Bone marrow (tissue), 2 donors: ENCODE results near the gene DCDC1.

ENCODE experiments used
- DNase-seq, 2 donors: peaks; one replicate each; lab custom pipeline; 2025; lab: John Stamatoyannopoulos, UW

Gene DCDC1

DNA sequence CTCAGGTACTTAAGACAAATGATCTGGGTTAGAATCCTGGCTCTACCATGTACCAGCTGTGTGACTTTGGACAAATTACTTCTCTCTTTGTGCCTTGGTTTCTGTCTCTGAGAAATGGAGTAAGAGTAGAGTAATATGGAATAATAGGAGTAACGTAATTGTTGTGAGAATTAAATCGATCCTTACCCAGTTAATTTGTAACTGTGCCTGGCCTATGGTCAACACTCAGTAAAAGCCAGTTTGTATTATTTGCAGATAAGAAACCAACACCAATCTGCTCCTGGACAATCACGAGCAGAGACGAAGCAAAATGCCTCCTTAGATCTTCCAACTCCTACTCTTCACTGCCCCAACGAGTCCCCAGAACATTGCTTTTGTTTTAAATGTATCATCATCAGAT, 266.7 kb downstream of the DCDC1 start:
- DNase-seq = no peak

- no peak for DNase-seq
Measured at GRCh38 chr11:31102316-31102715, 267.2 kb downstream of the DCDC1 start.

DNA sequence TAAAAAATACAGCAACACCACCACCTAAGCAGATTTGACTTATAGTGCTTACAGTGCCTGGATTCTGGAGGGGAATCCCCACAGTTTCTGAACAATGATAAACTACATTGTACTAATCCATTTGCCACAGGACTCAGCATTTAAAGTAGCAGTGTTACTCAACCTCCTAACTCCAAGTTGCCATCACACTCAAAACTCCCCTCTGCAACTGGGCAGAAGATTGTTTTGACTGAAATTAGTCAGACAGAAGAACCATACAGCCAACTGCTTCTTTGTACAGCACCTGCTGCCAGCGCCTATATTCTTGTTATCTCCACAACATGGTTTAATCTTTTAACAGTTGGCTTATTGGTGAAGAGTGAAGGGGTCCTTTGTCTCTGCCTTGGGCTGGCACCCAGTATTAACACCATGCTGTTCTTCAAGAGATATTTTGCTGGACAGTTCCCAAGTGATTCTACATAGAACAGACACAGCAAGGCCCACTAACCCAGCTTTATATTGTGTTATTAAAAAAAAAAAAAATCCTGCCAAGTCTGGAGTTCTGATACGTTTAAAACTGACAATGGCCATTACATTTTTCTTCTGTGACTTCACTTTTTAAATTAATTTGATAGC, 273.2 kb downstream of the DCDC1 start:
- no peak for DNase-seq

GRCh38 chr11:31092638-31093037, 276.9 kb downstream of the DCDC1 start:
- no peak for DNase-seq

DNA sequence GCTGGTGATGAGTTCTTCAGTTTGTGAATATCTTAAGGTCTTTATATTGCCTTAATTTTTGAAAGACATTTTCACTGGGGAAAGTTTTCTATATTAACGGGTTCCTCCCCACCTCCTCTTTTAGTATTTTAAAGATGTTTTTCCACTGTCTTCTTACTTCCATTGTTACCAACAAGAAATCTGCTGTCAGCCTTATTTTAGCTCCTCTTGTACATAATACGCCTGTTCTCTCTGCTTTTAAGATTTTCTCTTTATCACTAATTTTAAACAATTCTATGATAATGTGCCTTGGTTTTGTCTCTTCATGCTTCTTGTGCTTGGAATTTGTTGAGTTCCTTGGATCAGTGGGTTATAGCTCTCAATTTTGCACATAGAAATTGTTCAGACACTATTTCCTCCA, 280.4 kb downstream of the DCDC1 start:
- no peak for DNase-seq

GRCh38 chr11:31069447-31070205, 299.9 kb downstream of the DCDC1 start:
- no peak for DNase-seq

- no peak for DNase-seq
Measured at GRCh38 chr11:31060880-31061279, 308.7 kb downstream of the DCDC1 start.

GRCh38 chr11:31059529-31059928, 310.0 kb downstream of the DCDC1 start:
- DNase-seq = no peak

GRCh38 chr11:31050061-31050765, 319.3 kb downstream of the DCDC1 start:
- no peak for DNase-seq

GRCh38 chr11:31045335-31045734, 324.2 kb downstream of the DCDC1 start:
- DNase-seq = no peak

- no peak for DNase-seq
Measured at GRCh38 chr11:31030138-31030792, 339.3 kb downstream of the DCDC1 start.

- no peak for DNase-seq
Measured at GRCh38 chr11:31026315-31026714, 343.2 kb downstream of the DCDC1 start.

- DNase-seq = no peak
Measured at GRCh38 chr11:31022080-31022479, 347.5 kb downstream of the DCDC1 start.

- no peak for DNase-seq
Measured at GRCh38 chr11:31019786-31020185, 349.8 kb downstream of the DCDC1 start.

- no peak for DNase-seq
Measured at GRCh38 chr11:31005202-31005601, 364.3 kb downstream of the DCDC1 start.

GRCh38 chr11:31001427-31001826, 368.1 kb downstream of the DCDC1 start:
- no peak for DNase-seq

DNA sequence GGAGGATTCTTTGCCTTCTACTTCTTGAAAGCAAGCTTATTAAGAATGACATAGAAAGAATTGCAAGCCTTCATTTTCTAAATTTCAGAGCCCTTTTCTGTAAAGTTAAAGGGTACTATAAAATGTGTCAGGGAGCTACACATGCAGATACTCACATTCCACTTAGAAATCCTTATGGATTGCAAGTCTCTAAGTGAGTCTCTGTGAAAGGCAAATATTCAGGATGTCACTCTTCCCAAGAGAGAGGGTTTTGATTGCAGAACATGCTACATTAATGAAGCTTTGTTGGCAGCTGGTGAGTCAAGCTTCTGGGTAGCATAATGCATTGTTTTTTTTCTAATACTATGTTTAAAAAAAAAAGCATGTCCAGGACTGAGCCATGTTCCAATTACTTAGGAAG, 369.2 kb downstream of the DCDC1 start:
- no peak for DNase-seq

- DNase-seq = no peak
Measured at GRCh38 chr11:30992513-30992849, 377.1 kb downstream of the DCDC1 start.

GRCh38 chr11:30991802-30992512, 377.6 kb downstream of the DCDC1 start:
- no peak for DNase-seq

GRCh38 chr11:30991376-30991775, 378.2 kb downstream of the DCDC1 start:
- no peak for DNase-seq

DNA sequence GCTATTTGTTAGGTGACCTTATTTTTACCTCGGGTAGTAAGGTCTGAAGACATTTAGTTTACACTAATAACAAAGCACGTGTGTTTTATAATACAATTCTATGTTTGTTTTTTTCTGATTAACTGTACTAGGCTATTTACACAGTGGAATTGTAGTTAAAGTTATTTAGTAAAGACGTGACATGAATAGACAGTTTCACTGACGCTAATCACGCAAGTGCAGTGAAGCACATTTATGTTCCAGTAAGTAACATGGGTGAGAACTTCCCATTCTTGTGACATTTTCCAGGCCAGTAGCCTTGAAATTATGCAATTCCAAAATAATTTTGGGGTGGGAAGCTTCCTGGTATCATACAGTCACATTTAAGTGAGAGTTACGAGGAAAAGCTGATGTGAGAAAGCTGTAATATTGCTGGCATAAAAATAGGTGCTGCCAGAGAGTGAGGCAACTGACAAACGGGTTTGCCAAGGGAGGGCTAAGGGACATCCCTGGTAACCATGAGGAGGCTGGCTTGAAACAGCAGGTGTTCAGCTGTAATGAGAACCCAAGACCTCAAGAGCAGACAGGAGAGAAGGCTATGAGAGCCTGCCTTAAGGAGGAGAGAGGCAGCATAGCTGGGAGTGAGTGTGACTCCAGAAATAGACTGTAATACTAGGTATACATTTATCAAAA, 378.8 kb downstream of the DCDC1 start:
- no peak for DNase-seq

DNA sequence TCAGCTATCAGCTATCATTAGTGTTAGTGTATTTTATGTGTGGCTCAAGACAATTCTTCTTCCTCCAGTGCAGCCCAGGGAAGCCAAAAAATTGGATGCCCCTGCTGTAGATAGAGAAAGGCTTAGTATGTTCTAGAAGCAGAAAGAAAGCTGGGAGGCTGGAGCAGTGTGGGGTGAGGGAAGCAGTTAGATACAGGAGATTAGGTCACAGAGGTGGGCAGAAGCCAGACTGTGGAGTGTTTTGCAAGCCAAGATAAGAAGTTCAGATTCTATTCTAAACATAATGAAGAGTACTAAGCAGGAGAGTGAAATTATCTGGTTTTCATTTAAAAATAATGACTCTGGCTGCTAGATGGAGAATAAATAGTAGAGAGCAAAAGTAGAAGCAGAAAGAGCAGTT, 381.7 kb downstream of the DCDC1 start:
- DNase-seq = no peak
